T-cell (primary cell): Measurements from ENCODE around the gene SPSB2. TPM values are rescaled to one million over a fixed set of nuclear protein-coding genes. Genes with fewer than 3 reads are reported as not detected.

Experiments
- total RNA-seq, 35 experiments: library from RNA in 6 of 35; stranded (reverse) in 6 of 35; fragments of 120-200 nt in 1 of 35; gene quantifications; one replicate each; pipeline versions ENCODE4 v1.2.1 to v1.2.4 and lab custom pipeline; 2013 to 2026

Gene SPSB2
- total RNA-seq, 5 donors from 2014 or later (not counting 1 experiment from before 2014, with no cell fraction given) = 6.2 to 25.9 (median 21.8) TPM

Other genes starting within 250 kb of the SPSB2 start
- 10 to 100 TPM in 4 of 5 donors, 1 to 10 TPM in 1; 5.8 to 16.0 (median 14.9) TPM for gene LPAR5, start 237.3 kb downstream of the SPSB2 start, total RNA-seq
- 10 to 100 TPM in 1 of 5 donors, 1 to 10 TPM in 4; 2.4 to 11.1 (median 6.5) TPM for gene ACRBP, start 225.9 kb downstream of the SPSB2 start, total RNA-seq
- gene ING4, start 210.2 kb downstream of the SPSB2 start, total RNA-seq = 10 to 100 TPM; 34.0 to 71.3 (median 64.5) TPM
- gene ZNF384, start 183.9 kb downstream of the SPSB2 start, total RNA-seq = 10 to 100 TPM; 68.6 to 82.9 (median 79.4) TPM
- gene PIANP, start 172.5 kb downstream of the SPSB2 start, total RNA-seq = 1 to 10 TPM in 3 of 5 donors, under 1 TPM in 1, not detected in 1; 0.88 to 2.5 (median 2.4) TPM
- gene COPS7A, start 149.3 kb downstream of the SPSB2 start, total RNA-seq = 10 to 100 TPM; 18.5 to 33.1 (median 31.8) TPM
- gene MLF2, start 120.2 kb downstream of the SPSB2 start, total RNA-seq = 100 to 1,000 TPM in 1 of 5 donors, 10 to 100 TPM in 4; 83.3 to 125 (median 88.4) TPM
- gene PTMS, start 106.9 kb downstream of the SPSB2 start, total RNA-seq = 10 to 100 TPM in 3 of 5 donors, 1 to 10 TPM in 2; 6.5 to 15.9 (median 10.6) TPM
- 10 to 100 TPM in 1 of 5 donors, 1 to 10 TPM in 4; 3.7 to 10.6 (median 7.3) TPM for gene LAG3, start 100.8 kb downstream of the SPSB2 start, total RNA-seq
- 100 to 1,000 TPM; 126 to 205 (median 154) TPM for gene CD4, start 83.8 kb downstream of the SPSB2 start, total RNA-seq
- under 1 TPM in 2 of 5 donors, not detected in 3; 0.13 to 0.46 TPM for gene GPR162, start 51.5 kb downstream of the SPSB2 start, total RNA-seq
- gene P3H3, start 44.9 kb downstream of the SPSB2 start, total RNA-seq = 1 to 10 TPM; 4.7 to 9.8 (median 8.0) TPM
- 1 to 10 TPM in 4 of 5 donors, under 1 TPM in 1; 0.85 to 4.3 (median 3.4) TPM for gene GNB3, start 32.4 kb downstream of the SPSB2 start, total RNA-seq
- 1 to 10 TPM; 1.1 to 2.7 (median 2.0) TPM for gene CDCA3, start 22.0 kb downstream of the SPSB2 start, total RNA-seq
- gene USP5, start 21.2 kb downstream of the SPSB2 start, total RNA-seq = 10 to 100 TPM; 64.2 to 95.8 (median 85.8) TPM
- gene TPI1, start 5.8 kb downstream of the SPSB2 start, total RNA-seq = 100 to 1,000 TPM; 132 to 208 (median 189) TPM
- gene LRRC23, start 31.5 kb upstream of the SPSB2 start, total RNA-seq = 10 to 100 TPM in 2 of 5 donors, 1 to 10 TPM in 3; 8.7 to 13.6 (median 8.8) TPM
- 100 to 1,000 TPM in 4 of 5 donors, 10 to 100 TPM in 1; 87.2 to 176 (median 148) TPM for gene ENO2, start 41.3 kb upstream of the SPSB2 start, total RNA-seq
- gene ATN1, start 54.7 kb upstream of the SPSB2 start, total RNA-seq = 10 to 100 TPM; 34.7 to 44.3 (median 41.7) TPM
- gene RNU7-1, start 70.5 kb upstream of the SPSB2 start, total RNA-seq = not detected
- 100 to 1,000 TPM; 256 to 466 (median 412) TPM for gene C12orf57, start 70.7 kb upstream of the SPSB2 start, total RNA-seq
- gene PTPN6, start 78.1 kb upstream of the SPSB2 start, total RNA-seq = 100 to 1,000 TPM; 176 to 237 (median 224) TPM
- 100 to 1,000 TPM; 144 to 168 (median 154) TPM for gene PHB2, start 97.4 kb upstream of the SPSB2 start, total RNA-seq
- 10 to 100 TPM; 33.6 to 64.5 (median 58.7) TPM for gene EMG1, start 97.6 kb upstream of the SPSB2 start, total RNA-seq
- 10 to 100 TPM; 19.3 to 27.6 (median 22.6) TPM for gene LPCAT3, start 145.2 kb upstream of the SPSB2 start, total RNA-seq
- 1 to 10 TPM; 1.5 to 5.0 (median 4.5) TPM for gene C1S, start 187.4 kb upstream of the SPSB2 start, total RNA-seq
- gene C1R, start 219.1 kb upstream of the SPSB2 start, total RNA-seq = 1 to 10 TPM; 2.2 to 5.9 (median 3.6) TPM
- gene C1RL, start 235.9 kb upstream of the SPSB2 start, total RNA-seq = 10 to 100 TPM; 18.1 to 36.6 (median 30.8) TPM